HT1080 (cell line): ENCODE measurements around the gene TPCN1. TPM values are rescaled to one million over a fixed set of nuclear protein-coding genes. Genes with fewer than 3 reads are reported as not detected.

ENCODE experiments used
- DNase-seq: peaks from one replicate; pipeline ENCODE4 v3.0.0-alpha.2; 2015; ENCODE audit warnings: low read depth
- polyA plus RNA-seq, 2 experiments: library from polyadenylated mRNA; depleted of rRNA; stranded (reverse); fragments of >200 nt; gene quantifications; 2 replicates each; pipeline ENCODE4 v1.2.3, GENCODE V29; 2015
- total RNA-seq: library from RNA; depleted of rRNA; stranded (reverse); fragments of >200 nt; shearing (Covaris generic); gene quantifications from 2 replicates; pipeline ENCODE4 v1.2.3, GENCODE V29; 2014; rRNA removed

Gene TPCN1
- total RNA-seq = 10.2 and 12.1 TPM in 2 replicates
- polyA plus RNA-seq (2015; cell fraction: cytosol; rRNA removed) = 16.6 and 17.0 TPM in 2 replicates
- 54.1 and 64.8 TPM in 2 replicates for polyA plus RNA-seq (2015; cell fraction: nucleus; rRNA removed)

DNA sequence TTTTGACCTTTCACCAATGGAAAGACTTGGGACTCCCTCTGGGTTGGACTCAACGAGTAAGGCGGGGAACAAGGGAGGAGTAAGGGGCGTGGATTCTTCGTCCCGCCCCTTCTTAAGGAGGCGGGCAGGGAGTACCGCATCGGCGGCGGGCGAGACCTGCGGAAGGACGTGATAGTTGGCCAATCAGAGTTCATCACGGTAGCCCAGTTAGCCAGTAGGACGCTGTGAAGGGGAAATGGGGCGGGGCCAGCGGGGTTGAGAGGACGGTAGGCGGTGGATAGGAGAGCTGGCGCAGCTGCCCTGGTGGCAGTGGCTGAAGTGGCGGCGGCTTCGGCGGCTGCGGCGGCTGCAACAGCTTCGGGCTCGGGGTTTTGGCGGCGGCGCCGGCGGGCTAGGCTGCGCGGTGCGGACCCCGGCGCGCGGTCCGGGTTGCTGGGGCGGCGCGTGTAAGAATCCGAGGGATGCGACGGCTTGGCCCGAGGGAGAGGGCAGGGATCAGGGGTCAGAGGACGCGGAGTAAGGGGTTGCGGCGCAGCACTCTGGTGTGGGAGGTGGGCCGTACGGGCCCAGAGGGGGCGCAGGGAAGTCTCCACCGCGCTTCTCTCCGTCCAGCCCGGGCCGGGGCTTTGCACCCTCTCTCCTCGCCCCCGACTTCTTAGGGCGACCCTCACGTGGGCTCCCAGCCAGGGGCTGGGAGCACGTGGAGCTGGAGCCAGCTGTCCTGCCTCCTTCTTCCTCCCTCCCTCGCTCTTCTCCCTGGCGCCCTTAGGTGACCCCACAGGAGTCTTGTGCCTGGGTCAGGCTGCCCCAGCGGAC, at the start of gene TPCN1:
TPCN1 (plus strand) TSS at position 284 of the 816 bp plus-strand sequence. CDS start 5,389 bp downstream, outside the sequence.
- DNase-seq = peak; percentile 100

DNA sequence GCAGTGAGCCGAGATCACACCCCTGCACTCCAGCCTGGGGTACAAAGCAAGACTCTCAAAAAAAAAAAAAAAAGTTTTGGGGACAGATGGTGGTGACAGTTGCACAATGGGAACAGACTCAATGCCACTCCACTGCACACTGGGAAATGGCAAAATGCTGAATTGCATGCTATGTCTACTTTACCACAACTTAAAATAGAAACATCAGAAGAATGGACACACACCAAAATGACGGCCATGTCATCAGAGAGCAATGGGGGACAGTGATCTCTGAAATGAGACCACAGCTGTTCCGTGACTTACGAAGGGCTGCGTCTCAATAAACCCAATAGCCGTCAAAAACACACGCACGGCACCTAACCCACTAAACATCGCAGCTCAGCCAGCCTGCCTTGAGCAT, 49.7 kb upstream of the TPCN1 start:
- DNase-seq = no peak

DNA sequence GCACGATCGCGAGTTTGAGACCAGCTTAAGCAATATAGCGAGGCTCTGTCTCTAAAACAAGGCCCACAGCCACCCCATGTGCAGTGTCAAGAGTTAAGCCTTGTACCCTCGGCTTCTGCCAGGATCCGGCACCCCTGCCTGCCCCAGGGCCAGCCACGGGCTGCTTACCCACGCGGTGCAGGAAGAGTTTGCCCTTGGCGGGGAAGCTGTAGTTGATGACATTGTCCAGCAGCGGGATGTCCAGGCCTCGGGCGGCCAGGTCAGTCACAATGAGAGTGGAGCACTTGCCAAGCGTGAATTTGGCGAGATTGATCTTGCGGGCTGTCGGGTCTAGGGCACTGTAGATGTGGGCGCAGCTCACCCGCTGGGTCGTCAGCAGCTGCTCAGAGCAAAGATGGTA, 49.1 kb upstream of the TPCN1 start:
- DNase-seq = no peak

DNA sequence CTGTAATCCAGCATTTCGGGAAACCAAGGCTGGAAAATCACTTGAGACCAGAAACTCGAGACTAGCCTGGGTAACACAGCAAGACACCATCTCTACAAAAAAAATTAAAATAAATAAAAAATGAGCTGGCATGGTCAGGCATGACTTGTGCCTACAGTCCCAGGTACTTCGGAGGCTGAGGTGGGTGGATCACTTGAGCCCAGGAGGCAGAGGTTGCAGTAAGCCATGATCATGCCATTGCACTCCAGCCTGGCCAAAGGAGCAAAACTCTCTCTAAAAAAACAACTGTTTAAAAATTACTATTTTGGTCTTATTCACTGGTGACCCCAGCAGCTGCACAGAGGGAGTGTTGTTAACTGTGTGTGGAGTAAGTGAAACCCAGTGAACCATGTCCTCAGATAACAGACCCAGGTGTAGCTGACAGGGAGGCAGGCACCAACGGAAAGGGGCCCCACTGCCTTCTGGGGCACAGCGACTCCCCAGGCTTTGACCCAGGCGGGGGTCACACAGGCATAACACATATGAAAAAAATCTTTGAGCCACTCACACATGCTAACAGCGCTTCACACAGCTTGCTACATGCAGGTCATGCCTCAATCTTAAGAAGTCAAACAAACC, 48.1 kb upstream of the TPCN1 start:
- no peak for DNase-seq

DNA sequence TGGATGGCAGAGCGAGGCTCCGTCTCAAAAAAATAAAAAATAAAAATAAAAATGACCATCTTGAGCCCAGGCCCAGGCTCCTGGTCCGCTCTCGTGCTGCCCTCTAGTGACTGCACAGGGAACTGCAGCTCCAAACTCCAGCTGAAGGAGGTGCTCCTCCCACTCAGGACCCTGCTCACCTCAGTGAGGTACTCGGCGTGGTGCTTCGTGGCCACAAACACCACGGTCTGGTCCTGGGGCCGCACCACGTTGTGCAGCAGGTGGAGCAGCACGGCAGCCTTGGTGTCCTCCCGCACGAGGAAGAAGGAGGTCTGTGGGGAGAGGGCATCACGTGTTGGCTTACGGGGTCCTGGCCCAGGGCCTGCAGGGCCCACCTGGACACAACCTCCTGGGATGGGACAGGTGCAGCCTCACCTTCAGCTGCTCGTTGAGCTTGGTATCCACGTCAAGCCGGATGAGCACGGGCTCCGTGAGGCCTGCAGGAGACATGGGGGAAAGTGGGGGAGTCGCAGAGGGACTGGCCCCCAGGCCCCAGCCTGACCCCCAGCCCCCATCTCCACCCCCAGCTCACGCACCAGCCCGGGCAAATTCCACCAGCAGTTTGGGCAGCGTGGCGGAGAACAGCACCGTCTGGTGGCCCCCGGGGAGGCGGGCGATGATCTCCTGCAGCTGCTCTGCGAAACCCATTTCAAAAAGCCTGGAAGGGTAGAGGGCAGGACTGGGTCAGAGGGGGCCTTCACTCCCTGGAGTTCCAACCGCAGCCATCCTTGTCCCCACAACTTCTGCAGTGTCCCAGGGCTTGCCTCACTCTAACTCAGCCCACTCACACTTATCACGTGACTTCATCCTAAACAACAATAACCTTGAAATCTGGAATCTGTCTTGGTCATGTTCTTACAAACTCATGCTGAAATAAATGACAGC, 46.5 kb upstream of the TPCN1 start:
- peak; percentile 52 for DNase-seq

DNA sequence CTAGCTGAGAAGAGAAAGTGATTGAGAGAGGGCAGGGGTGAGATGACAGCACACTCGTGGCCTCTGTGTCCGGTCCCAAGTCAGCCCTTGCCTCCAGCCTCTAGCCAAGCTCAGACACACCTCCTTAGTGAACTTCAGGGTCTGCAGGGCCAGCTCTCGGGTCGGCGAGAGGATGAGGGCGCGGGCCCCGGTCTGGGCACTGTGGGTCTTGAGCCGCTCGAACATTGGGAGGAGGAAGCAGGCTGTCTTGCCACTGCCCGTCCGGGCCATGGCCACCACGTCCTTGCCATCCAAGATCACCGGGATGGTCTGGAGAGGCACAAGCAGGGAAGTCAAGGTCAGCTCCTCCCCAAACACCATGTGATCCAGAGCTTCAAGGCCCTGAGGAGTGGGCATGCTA, 42.2 kb upstream of the TPCN1 start:
- no peak for DNase-seq

DNA sequence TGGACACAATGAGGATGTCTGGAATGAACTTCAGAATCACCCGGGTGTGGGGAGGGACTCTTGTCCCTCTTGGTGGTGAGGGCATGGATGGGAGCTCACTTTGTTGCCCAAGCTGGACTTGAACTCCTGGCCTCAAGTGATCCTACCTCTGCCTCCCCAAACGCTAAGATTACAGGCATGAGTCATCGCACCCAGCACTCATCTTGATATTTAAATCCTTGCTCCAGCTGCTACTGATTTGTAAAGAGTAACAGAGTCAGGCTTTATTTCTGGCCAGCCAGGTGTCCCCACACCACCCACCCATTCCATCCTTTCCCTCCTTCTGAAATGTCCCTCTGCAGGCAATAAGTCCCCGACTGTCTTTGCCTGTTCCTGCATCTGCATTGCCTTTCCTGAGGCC, 40.9 kb upstream of the TPCN1 start:
- no peak for DNase-seq

DNA sequence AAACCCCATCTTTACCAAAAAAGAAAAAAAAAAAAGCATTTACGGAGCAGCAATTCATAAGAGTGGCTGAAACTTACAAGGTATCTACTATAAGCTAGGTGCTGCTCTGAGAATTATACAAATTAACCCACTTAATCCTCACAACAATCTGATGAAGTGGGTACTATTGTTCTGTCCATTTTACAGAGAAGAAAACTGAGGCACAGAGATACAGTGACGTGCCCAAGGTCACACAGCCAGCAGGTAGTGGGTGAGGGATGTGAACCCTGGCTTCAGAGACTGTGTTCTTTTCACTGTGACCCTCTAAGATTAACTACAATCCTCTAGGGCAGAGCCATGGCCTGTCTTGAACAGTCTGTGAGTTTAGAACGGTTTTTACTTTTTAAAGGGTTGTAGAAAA, 39.3 kb upstream of the TPCN1 start:
- DNase-seq = no peak

DNA sequence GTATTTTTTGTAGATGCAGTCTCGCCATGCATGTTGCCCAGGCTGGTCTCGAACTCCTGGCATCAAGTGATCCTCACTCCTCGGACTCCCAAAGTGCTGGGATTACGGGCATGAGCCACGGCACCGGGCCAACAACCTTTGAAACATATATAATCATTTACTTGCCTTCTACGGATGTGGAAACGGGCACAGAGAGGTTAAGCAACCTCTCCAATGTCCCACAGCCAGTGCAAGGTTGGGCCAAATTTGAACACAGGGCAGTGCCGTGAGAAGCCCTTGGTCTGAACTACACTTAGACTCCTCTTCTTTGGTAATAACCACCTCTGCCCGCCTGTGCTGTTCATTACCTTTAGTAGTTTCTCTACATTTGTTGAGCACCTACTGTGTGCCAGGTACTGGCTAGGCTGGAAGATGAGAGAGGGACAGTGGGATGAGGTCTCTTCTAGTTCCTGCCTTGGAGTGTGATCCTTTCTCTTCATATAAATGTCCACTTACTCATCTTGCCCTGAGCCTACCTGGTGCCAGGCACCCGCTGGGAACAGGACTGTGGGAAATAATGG, 38.2 kb upstream of the TPCN1 start:
- no peak for DNase-seq

DNA sequence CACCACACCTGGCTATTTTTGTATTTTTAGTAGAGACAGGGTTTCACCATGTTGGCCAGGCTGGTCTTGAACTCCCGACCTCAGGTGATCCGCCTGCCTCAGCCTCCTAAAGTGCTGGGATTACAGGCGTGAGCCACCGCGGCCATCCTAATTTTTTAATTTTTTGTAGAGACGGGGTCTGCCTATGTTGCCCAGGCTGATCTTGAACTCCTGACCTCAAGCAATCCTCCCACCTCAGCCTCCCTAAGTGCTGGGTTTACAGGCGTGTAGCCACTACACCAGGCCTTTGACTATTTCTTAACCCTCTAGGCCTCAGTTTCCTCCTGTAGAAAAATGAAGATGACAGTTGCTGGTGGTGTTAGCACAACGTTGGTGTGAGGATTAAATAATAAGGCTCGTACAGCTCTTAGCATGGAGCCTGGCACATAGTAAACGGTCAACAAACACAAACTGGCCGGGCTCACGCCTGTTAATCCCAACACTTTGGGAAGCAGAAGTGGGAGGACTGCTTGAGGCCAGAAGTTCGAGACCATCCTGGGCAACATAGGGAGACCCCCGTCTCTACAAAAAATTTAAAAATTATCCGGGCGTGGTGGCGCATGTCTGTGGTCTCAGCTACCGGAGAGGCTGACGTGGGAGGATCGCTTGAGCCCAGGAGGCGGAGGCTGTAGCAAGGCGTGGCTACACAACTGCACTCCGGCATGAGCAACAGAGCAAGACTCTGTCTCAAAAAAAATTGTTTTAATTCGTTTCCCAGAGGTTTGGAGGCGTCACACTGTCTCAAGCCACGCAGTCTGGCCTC, 37.0 kb upstream of the TPCN1 start:
- no peak for DNase-seq

DNA sequence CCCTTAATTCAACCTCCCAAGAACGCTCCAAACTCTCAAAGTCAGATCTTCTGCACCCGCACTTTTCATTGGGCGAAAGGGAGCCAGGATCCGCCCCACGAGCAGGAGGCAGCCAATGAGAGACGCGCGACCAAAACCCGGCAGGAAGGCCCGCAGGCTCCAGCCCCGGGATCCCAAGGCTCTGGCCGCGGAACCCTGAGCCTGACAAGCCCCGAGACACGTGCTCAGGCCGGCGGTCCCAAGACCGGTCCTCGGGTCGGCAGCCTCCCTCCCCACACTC, 36.4 kb upstream of the TPCN1 start:
- DNase-seq = peak; percentile 91

DNA sequence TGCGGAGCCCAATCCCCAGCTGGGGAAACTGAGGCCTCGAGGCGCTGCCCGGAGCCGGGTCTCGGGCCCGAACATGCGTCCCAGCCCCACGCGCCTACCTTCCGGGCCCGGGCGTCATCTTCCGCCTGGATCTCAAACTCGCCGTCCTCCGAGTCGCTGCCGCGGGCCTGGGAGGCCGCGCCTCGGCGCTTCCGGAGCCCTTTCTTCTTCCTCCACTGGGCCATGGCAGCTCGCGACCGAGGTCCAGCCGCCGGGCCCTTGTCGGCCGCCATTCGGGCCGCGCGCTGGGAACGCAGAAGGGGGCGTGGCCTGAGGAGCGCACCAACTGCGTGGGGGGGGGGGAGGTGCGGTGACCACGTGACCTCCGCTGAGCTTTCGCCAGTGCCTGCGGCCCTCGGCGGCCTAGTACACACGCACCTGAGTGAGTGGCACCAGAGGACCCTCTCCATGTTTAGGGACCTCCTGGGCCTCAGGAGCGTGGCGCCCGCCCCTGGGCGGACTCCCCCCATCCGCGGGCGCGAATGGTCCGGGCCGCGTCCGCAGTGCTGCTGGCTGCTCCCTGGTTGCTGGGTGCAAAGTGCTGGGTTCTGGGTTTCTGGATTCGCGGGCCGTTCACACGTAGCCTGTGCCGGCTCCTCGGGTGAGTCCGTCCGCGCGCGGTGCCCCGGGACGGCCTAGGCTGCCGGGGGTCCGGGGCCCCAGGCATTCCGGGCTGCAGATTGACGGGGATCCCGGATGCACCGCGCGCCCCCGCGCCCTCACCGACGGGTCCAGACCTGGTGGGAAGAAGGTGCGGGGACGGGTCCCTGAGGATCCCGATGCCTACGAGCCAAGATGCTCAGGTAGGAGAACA, 35.9 kb upstream of the TPCN1 start, which contains the start of the genes DDX54 and RITA1:
DDX54 (minus strand) TSS at position 299 of the 853 bp plus-strand sequence; CDS start at position 272, 27 bp downstream.
RITA1 (plus strand) TSS at position 542 of the 853 bp plus-strand sequence. CDS start 1,026 bp downstream, outside the sequence.
- DNase-seq = peak; percentile 79

DNA sequence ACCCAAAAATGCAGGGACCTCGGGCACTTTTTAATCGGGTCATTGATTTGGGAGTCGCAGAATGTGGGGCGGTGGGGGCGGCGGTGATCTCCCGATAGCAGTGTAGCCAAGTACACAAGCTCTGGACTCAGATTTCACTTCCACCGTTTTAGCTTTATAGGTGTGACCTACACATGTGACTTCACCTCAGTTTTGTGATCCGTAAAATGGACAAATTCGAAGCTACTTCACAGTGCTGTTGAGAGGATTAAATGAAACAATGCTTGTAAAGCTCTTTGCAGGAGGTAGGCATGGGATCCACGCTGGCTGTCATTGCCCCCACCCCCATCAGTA, 35.3 kb upstream of the TPCN1 start:
- DNase-seq = no peak

DNA sequence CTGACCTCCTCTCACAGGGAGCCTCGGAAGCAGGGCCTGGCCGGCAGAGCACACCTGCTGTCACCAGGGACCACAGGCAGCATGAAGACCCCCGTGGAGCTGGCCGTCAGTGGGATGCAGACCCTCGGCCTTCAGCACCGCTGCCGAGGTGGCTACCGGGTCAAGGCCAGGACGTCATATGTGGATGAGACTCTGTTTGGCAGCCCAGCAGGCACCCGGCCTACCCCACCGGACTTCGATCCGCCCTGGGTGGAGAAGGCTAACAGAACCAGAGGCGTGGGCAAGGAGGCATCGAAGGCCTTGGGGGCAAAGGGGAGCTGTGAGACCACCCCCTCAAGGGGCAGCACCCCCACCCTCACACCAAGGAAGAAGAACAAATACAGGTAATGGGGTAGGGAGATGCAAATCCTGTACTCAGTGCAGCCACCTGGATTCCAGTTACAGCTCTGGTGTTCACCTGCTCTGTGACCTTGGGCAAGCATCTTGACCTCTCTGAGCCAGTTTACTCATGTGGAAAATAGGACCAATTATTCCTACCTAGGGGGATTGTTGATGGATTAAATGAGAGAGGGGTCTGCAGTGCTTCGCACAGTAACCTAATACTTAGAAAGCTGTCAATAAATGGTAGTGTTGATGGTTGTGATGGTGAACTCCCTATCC, 34.5 kb upstream of the TPCN1 start:
- no peak for DNase-seq

DNA sequence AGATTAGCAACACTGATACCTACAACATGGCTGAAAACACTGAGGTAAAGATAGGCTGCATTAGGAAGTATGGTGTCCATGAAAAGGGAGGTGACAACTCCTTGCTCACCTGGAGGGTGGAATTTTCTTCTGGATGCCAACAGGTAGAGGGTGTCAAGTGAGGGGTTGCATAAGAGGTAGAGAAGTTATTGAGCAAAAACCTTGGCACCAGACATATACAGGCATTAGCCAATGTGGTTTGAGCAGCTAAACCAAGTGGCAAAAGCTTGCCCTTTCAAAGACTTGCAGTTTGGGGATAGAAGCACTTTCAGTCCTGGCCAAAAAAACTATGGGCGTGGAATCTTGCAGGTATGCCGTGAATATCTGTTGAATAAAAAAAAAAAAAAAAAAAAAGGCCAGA, 31.9 kb upstream of the TPCN1 start:
- no peak for DNase-seq

DNA sequence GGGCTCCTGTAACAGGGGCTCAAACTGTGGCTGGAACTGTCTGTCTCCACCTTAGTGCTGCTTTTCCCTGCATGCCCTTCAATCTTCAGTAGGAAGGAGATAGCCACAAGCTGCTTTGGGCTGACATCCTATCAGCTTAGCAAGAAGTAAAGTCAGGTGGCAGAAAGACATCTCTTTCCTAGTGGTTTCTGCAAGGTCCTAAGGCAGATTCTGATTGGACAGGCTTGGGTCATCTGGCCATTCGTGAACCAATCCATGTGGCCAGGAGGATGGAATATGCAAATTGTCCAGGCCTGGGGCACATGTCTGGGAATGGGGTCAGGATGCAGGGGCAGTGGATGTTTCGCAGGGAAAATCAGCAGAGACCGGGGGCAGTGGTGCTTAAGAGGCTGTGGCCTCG, 30.5 kb upstream of the TPCN1 start:
- no peak for DNase-seq

DNA sequence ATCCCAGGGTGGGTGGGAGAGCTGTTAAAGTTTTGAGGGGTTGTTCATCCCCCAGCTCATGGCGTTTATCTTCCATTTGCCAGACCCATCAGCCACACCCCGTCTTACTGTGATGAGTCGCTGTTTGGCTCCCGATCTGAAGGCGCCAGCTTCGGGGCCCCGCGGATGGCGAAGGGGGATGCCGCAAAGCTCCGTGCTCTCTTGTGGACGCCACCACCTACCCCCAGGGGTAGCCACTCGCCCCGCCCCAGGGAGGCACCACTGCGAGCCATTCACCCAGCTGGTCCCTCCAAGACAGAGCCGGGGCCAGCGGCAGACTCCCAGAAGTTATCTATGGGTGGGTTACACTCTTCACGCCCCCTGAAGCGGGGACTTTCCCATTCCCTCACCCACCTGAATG, 30.0 kb upstream of the TPCN1 start:
- no peak for DNase-seq

DNA sequence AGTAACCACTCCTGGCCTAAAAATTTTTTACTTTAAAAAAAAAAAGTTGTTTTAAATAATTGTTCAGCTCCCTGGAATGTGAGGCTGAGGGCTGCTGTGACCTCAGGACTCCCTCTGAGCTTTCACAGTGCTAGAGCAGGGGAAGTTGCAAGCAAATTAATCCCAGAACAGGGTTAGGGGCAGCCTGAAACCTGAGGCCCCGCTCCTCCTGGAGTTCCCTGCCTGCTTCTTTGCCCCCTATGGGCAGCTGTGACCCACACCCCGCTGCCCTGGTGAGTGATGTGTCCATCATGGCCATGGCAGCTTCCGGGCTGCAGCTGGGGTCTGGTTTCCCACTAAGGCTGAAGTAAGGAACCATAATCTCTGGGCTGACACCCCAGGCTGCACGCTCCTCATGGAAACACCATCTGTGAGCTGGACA, 26.3 kb upstream of the TPCN1 start:
- peak; percentile 67 for DNase-seq

DNA sequence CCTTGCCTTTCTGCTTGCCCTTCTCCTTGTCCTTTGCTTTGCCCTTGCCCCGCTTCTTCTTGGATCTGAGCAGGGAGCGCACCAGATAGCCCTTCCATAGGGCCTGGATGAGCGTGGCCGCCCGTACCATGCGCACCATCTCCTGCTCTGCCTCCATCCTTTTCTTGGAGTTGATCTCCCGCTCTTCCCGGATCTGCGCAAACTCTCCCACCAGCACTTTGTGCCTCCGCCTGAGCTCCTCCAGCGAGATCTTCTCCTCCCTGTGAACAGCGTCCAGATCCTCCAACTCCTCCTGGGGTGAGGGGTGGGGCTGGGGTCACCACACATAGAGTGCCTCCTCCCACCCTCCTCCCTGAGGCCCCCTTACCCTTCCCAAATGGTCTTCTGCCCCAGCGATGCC, 25.7 kb upstream of the TPCN1 start:
- no peak for DNase-seq
